ENCODE results near the gene RACK1. TPM values are rescaled to one million over a fixed set of nuclear protein-coding genes. Genes with fewer than 3 reads are reported as not detected.

The RACK1 gene
- total and polyA plus RNA-seq, 2 of the 13 experiments (the other 11 are each of a cell fraction or from before 2014, with no cell fraction given) = 2,514 to 6,141 TPM

DNA sequence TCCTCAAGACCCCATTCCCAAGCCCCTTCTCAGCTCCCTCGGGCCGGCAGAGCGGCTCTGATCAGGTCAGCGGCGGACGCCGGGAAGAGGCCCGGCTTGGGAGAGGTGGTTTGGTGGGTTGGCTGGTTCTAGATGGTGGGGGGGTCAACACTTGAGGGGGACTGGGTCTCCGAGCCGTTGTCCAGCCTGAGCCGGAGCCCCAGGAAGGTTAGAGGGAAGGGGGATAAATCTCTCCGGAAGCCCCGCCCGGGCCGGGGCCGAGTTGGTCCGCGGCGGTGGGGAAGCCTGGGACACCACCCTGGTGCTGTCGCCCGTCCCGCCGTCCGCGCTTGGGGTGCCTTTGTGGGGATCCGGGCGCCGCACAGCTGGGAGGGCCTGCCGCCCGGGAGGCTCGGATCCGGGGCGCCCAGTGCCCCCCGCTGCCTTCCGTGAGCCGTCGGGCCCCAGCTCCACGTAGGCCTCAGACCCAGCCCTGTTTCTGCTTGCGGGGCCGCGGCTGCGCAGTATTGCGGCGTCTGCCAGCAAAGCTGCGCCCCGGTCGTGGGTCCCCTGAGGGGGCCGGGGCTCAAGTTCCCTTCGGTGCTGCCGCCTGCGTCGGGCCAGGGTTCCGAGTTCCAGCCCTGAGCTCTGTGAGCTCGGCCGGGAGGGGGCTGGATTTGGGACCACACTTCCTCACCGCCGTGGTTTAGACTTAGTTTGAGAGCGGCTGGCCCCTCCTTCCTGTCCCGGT, 17.8 kb upstream of the RACK1 start (continued):
- TF ChIP-seq GLI4 (CRISPR knock-in tag; IDR thresholded peaks at IDR 0.05; ENCODE audit: borderline replicate concordance) = 0 out of 2 replicates have a peak, but pooled peaks have one; percentile 74
- TF ChIP-seq, protein P1, sequence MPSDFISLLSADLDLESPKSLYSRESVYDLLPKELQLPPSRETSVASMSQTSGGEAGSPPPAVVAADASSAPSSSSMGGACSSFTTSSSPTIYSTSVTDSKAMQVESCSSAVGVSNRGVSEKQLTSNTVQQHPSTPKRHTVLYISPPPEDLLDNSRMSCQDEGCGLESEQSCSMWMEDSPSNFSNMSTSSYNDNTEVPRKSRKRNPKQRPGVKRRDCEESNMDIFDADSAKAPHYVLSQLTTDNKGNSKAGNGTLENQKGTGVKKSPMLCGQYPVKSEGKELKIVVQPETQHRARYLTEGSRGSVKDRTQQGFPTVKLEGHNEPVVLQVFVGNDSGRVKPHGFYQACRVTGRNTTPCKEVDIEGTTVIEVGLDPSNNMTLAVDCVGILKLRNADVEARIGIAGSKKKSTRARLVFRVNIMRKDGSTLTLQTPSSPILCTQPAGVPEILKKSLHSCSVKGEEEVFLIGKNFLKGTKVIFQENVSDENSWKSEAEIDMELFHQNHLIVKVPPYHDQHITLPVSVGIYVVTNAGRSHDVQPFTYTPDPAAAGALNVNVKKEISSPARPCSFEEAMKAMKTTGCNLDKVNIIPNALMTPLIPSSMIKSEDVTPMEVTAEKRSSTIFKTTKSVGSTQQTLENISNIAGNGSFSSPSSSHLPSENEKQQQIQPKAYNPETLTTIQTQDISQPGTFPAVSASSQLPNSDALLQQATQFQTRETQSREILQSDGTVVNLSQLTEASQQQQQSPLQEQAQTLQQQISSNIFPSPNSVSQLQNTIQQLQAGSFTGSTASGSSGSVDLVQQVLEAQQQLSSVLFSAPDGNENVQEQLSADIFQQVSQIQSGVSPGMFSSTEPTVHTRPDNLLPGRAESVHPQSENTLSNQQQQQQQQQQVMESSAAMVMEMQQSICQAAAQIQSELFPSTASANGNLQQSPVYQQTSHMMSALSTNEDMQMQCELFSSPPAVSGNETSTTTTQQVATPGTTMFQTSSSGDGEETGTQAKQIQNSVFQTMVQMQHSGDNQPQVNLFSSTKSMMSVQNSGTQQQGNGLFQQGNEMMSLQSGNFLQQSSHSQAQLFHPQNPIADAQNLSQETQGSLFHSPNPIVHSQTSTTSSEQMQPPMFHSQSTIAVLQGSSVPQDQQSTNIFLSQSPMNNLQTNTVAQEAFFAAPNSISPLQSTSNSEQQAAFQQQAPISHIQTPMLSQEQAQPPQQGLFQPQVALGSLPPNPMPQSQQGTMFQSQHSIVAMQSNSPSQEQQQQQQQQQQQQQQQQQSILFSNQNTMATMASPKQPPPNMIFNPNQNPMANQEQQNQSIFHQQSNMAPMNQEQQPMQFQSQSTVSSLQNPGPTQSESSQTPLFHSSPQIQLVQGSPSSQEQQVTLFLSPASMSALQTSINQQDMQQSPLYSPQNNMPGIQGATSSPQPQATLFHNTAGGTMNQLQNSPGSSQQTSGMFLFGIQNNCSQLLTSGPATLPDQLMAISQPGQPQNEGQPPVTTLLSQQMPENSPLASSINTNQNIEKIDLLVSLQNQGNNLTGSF (CRISPR knock-in tag; IDR thresholded peaks at IDR 0.05) = peak; percentile 90; the same call in 1 of the 2 replicates
- TF ChIP-seq ZNF101 (CRISPR knock-in tag; IDR thresholded peaks at IDR 0.05; ENCODE audit: borderline replicate concordance, low read depth) = 0 out of 2 replicates have a peak, but pooled peaks have one; percentile 40
- TF ChIP-seq, protein P2, sequence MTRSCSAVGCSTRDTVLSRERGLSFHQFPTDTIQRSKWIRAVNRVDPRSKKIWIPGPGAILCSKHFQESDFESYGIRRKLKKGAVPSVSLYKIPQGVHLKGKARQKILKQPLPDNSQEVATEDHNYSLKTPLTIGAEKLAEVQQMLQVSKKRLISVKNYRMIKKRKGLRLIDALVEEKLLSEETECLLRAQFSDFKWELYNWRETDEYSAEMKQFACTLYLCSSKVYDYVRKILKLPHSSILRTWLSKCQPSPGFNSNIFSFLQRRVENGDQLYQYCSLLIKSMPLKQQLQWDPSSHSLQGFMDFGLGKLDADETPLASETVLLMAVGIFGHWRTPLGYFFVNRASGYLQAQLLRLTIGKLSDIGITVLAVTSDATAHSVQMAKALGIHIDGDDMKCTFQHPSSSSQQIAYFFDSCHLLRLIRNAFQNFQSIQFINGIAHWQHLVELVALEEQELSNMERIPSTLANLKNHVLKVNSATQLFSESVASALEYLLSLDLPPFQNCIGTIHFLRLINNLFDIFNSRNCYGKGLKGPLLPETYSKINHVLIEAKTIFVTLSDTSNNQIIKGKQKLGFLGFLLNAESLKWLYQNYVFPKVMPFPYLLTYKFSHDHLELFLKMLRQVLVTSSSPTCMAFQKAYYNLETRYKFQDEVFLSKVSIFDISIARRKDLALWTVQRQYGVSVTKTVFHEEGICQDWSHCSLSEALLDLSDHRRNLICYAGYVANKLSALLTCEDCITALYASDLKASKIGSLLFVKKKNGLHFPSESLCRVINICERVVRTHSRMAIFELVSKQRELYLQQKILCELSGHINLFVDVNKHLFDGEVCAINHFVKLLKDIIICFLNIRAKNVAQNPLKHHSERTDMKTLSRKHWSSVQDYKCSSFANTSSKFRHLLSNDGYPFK (CRISPR knock-in tag; IDR thresholded peaks at IDR 0.05; ENCODE audit: borderline replicate concordance) = peak; percentile 54; the same call in 1 of the 2 replicates
- TF ChIP-seq, protein P3, sequence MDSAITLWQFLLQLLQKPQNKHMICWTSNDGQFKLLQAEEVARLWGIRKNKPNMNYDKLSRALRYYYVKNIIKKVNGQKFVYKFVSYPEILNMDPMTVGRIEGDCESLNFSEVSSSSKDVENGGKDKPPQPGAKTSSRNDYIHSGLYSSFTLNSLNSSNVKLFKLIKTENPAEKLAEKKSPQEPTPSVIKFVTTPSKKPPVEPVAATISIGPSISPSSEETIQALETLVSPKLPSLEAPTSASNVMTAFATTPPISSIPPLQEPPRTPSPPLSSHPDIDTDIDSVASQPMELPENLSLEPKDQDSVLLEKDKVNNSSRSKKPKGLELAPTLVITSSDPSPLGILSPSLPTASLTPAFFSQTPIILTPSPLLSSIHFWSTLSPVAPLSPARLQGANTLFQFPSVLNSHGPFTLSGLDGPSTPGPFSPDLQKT (CRISPR knock-in tag; IDR thresholded peaks at IDR 0.05; ENCODE audit: borderline replicate concordance) = peak; percentile 77; the same call in 1 of the 2 replicates
- TF ChIP-seq NBN (conservative IDR thresholded peaks at IDR 0.05) = no peak
- TF ChIP-seq ZZZ3 (CRISPR knock-in tag; IDR thresholded peaks at IDR 0.05; ENCODE audit: borderline replicate concordance) = no peak; the same call in 1 of the 2 replicates
- no peak for TF ChIP-seq BHLHE40 (IDR thresholded peaks at IDR 0.05; ENCODE audit: low read length)
- TF ChIP-seq, protein P4, sequence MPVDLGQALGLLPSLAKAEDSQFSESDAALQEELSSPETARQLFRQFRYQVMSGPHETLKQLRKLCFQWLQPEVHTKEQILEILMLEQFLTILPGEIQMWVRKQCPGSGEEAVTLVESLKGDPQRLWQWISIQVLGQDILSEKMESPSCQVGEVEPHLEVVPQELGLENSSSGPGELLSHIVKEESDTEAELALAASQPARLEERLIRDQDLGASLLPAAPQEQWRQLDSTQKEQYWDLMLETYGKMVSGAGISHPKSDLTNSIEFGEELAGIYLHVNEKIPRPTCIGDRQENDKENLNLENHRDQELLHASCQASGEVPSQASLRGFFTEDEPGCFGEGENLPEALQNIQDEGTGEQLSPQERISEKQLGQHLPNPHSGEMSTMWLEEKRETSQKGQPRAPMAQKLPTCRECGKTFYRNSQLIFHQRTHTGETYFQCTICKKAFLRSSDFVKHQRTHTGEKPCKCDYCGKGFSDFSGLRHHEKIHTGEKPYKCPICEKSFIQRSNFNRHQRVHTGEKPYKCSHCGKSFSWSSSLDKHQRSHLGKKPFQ (CRISPR knock-in tag; IDR thresholded peaks at IDR 0.05; ENCODE audit: insufficient replicate concordance) = peak; percentile 51
- TF ChIP-seq, protein P5, sequence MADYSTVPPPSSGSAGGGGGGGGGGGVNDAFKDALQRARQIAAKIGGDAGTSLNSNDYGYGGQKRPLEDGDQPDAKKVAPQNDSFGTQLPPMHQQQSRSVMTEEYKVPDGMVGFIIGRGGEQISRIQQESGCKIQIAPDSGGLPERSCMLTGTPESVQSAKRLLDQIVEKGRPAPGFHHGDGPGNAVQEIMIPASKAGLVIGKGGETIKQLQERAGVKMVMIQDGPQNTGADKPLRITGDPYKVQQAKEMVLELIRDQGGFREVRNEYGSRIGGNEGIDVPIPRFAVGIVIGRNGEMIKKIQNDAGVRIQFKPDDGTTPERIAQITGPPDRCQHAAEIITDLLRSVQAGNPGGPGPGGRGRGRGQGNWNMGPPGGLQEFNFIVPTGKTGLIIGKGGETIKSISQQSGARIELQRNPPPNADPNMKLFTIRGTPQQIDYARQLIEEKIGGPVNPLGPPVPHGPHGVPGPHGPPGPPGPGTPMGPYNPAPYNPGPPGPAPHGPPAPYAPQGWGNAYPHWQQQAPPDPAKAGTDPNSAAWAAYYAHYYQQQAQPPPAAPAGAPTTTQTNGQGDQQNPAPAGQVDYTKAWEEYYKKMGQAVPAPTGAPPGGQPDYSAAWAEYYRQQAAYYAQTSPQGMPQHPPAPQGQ (CRISPR knock-in tag; IDR thresholded peaks at IDR 0.05; ENCODE audit: borderline replicate concordance) = no peak
- TF ChIP-seq ZNF121 (CRISPR knock-in tag; IDR thresholded peaks at IDR 0.05) = 0 out of 2 replicates have a peak, but pooled peaks have one; percentile 8
- TF ChIP-seq, protein P6, sequence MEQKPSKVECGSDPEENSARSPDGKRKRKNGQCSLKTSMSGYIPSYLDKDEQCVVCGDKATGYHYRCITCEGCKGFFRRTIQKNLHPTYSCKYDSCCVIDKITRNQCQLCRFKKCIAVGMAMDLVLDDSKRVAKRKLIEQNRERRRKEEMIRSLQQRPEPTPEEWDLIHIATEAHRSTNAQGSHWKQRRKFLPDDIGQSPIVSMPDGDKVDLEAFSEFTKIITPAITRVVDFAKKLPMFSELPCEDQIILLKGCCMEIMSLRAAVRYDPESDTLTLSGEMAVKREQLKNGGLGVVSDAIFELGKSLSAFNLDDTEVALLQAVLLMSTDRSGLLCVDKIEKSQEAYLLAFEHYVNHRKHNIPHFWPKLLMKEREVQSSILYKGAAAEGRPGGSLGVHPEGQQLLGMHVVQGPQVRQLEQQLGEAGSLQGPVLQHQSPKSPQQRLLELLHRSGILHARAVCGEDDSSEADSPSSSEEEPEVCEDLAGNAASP (CRISPR knock-in tag; IDR thresholded peaks at IDR 0.05; ENCODE audit: borderline replicate concordance) = no peak

Measured in HepG2 (cell line).